HG02938 (cell line): Measurements from ENCODE around the gene FAM8A1.
"Not testable (repeated sequence)": the region's sequence is repeated elsewhere in the genome, so short reads cannot be mapped to it uniquely, and the experiment has no call there.

Experiments
- ATAC-seq: cut with Tn5 transposase; IDR thresholded peaks from one replicate; pipeline ENCODE4 v1.9.1; 2021; ENCODE audit warnings: mild to moderate bottlenecking, moderate library complexity; ENCODE audit not compliant: unreplicated experiment

The FAM8A1 gene

GRCh38 chr6:17599877-17600526 is at the start of gene FAM8A1:
TSS of gene FAM8A1 (plus strand) at chr6:17600302. CDS start at chr6:17600410, 108 bp downstream.
- peak; percentile 82 for ATAC-seq

DNA sequence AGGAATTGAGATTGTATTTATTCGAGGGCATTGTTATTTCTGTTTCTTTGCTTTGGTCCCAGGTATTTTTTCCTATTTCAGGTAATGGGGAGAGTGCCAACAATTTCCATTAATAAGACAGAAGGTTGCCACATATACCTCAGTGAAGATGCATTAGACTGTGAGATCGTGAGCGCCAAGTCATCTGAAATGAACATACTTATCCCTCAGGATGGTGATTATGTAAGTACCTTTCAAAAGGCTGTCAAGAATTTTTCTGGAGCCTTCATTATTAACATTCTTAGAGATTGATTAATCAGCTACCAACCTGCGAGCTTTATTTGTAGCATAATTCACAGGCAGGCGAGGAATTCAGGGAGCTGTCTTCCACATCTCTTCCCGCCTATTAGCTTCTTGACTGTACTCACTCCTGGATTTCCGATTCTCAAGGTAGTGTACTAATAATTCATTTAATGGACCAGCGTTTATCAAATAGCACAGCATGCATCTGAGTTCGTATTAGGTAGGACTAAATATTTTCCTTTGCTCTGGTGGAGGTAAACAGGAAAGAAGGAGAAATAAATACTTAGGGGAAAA is 48.6 kb upstream of the FAM8A1 start:
- no peak for ATAC-seq

DNA sequence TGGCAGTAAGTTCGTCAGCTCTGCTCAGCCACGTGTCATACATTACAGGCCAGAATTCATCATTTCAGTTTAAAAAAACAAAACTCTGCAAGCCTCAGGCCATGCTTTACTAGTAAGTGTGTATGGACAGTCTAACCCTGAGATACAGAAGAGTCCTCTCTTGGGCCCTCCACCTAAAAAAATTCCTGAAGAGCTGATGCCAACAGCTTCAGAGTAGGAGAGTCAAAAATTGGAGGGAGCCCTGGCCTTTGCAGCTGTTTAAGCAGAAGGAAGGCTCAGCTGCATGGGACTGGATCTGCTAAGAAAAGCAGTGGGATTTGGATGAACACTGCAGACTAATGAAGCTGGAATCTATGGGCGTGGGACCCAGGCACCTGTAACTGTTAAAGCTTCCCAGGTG is 47.2 kb upstream of the FAM8A1 start:
- no peak for ATAC-seq

DNA sequence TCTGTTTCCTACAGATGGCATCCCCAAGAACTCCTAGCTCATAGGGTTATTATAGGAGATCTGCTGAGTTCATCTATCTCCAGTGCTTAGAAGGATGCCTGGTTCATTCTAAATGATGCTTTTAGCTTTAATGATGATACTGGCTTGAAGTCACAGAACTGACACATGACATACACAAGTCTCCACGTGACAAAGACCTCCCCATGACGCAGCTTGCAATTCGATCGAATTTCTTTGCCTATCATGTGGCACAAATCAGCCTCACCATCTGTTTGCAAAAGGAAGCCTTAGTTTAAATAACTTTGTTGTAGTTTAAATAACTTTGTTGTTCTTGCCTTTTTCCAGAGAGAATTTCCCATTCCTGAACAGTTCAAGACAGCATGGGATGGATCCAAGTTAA is 44.1 kb upstream of the FAM8A1 start:
- ATAC-seq: no peak

DNA sequence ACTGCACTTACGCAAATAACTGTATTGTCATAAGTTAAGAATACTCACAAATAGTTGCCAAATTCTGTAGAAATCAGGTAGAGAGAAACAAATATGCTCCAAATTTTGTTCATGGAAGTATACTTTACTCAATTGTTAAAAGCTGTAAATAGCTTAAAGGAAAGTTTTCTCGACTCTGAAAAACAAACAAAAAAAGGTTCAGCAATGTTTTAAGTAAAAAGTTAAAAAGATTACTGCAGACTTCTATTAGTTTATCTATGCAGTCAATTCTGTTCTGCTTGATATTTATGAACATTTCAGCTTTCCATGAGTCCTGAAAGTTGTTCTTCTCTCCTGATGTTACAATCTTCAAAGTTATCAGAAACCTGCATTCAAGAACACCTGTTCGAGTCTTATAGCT is 37.5 kb upstream of the FAM8A1 start:
- ATAC-seq: no peak

- no peak for ATAC-seq
Observed at GRCh38 chr6:17565399-17565798, 34.7 kb upstream of the FAM8A1 start.

DNA sequence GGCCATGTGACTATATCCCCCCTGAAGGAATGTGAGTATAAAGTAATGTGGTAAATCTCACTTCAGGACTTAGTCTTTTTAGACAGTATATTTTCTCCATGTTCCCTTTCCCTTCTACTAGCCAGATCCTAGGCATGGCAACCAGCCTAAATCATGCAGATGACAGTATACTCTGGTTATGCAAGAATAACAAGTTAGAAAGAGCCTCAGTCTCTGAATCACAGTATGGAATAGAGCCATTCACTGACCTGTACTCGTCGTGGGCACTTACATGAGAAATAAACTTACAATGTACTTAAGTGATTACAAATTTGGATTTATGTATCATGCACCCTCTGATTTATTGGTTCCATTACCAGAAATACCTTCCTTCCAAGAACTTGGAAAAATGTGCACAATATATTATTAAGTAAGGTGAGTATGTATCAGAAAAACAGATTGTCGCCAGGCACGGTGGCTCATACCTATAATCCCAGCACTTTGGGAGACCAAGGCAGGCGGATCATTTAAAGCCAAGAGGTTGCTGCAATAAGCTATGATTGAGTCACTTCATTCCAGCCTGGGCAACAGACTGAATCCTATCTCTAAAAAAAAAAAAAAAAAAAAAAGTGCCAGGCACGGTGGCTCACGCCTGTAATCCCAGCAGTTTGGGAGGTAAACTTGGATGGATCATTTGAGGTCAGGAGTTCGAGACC is 25.1 kb upstream of the FAM8A1 start:
- no peak for ATAC-seq

DNA sequence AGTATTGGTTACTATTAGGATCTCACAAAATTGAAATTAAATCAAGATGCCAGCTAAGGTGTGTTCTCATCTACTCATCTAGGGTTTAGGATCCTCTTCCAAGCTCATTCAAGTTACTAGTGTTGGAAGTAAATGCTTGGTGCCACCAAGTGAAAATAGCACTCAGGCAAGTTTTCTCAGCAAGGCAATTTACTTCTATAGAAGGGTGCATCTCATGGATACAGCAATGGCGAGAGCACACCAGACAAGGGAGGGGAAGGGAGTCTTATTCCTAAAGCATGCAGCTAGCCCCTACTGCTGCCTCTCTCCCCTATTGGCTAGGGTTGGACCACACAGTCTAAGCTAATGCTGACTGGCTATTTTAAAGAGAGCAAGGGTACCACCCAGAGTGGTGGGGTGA is 23.0 kb upstream of the FAM8A1 start:
- no peak for ATAC-seq

GRCh38 chr6:17580518-17581048 is 19.5 kb upstream of the FAM8A1 start:
- no peak for ATAC-seq

- not testable (repeated sequence) for ATAC-seq
Observed at GRCh38 chr6:17581282-17581681, 18.8 kb upstream of the FAM8A1 start.

DNA sequence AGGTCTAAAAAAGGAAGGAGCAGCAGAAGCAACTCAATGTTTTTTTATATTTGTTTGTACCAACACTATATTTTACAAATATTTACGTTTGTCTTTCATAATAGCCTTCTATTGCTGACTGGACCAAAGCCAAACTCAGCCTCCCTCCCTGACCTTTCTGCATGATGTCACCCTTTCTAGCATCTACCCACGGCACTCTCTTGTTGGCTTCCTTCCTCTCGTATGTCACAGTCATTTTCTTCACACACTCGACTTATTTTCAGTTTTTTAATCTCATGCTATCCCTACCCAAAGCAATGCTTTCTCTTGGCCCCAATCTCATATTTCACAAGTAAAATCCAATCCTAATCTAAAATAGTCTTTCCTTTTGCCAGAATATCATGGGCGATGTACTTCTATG is 16.3 kb upstream of the FAM8A1 start:
- no peak for ATAC-seq

DNA sequence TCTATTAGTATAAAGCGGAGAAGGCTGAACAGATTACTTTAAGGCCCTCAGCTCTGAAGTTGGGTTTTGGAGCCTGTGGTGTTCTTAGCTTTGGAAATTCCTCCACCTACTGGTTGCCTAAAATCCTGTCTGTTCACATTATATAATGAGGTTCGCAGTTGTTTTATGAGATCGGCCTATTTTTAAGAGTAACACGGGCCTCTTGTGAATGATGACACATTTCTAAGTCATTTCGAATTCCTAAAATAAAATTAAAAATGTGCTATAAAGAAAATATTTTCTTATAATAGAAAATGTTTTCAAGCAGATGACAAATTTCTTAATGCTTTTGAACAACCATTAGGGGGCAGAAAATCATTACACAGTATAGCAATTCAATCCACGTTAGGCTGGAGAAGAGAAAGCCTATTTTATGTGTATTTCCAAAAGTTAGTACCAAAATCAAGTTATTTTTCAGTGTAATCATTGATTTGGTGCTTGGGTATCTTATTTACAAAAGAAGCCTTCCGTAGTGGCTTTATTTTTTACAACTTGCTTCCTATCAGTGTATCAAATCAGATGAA is 15.8 kb upstream of the FAM8A1 start:
- no peak for ATAC-seq

DNA sequence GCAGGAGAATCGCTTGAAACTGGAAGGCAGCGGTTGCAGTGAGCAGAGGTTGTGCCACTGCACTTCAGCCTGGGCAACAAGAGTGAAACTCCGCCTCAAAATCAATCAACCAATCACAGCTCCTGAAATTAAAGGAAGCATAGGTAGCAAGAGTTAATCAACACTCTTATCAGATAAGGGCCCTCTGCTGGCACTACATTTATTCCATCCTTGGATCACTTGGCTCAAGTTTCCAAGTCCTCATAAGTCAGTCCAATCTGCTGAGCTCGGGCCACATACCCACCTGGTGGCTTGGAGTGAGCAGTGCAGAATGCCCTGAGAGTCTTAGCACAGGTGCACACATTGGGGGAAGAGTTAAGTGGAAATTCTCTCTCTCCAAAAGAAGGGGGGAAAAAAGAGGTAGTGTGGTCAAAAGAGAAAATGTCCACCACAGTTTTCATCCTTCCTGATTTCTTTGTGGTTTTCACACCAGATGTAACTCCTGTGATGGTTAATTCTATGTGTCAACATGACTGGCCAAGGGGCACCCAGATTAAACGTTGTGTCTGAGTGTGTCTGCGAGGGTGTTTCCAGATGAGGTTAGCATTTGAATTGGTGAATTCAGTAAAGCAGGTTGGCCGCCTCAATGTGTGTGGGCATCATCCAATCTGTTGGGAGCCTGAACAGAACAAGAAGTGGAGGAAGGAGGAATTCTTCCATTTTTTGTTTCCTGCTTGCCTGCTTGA is 14.2 kb upstream of the FAM8A1 start:
- ATAC-seq: no peak

- not testable (repeated sequence) for ATAC-seq
Observed at GRCh38 chr6:17586623-17587022, 13.5 kb upstream of the FAM8A1 start.

DNA sequence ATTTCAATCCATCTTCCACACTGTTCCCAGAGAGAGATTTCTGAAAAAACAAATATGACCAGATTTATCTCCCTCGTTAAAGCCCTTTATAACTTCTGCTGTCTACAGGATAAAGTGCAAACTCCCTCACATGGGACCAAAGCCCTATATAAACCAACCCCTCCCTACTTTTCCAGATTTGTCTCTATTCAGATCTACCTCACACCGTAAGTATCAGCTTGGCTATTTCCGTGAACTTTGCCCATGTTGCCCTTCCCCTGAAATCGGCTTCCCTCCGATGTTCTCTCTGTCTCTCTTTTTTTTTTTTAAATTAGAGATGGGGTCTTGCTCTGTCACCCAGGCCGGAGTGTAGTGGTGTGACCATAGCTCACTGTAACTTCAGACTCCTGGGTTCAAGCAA is 12.1 kb upstream of the FAM8A1 start:
- ATAC-seq: no peak

DNA sequence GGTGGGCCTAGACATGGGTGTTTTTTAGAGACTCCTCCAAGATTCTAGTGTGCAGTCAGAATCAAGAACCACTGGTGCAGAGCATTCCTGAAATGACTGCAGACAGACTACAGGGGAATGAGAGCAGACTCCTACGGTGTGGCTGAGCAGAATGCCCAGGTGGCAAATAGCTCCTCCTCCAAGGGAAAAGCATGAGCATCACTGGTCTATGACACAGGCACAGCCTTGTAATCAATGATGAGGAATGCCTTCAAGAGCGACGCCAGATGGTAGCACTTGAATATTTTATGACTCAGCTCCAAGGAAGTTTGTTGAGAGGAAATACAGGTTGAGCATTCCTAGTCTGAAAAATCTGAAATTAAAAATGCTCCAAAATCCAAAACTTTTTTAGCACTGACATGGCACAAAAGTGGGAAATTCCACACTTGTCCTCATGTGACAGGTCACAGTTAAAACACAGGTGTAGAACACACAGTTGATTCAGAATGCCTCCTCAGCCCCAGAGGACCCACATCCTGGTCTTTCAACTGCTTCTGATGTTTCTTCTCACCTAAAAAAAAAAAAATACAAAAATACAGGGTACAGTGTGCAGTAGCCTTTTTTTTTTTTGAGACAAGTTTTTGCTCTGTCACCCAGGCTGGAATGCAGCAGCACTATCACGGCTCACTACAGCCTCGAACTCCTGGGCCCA is 10.6 kb upstream of the FAM8A1 start:
- no peak for ATAC-seq

DNA sequence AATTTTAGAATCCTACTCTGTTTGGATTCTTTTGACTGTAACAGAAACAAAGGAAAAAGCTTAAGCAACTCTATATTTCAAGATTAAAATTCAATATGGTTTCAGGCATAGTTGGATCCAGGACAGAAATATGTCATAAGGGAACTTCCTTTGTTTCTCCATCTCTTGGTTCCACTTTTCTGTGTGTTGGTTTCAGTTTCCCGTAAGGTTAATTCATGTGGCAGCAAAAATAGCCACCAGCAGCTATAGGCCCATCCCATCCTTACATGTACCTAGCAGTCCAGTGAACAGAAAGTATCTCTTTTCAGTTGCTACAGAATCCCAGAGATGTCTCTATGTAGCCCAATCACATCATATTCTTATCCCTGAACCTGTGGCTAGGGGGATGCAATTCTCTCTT is 8.8 kb upstream of the FAM8A1 start:
- ATAC-seq: no peak

- ATAC-seq: no peak
Observed at GRCh38 chr6:17593246-17593645, 6.9 kb upstream of the FAM8A1 start.

DNA sequence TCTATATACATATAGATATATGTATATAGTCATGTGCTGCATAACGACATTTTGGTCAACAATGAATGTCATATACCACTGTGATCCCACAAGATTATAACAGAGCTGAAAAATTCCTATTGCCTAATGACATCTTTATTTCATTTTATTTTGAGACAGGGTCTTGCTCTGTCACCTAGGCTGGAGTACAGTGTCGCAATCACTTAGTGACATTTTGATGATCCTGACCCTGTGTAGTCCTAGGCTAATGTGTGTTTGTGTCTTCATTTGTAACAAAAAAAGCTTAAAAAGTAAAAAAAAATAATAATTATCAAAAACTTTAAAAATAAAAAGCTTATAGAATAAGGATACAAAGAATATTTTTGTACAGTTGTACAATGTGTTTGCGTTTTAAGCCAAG is 4.0 kb upstream of the FAM8A1 start:
- no peak for ATAC-seq

- peak; percentile 58 for ATAC-seq
Observed at GRCh38 chr6:17600527-17601385, 654 bp downstream of the FAM8A1 start.
